Right lobe of liver (tissue), 6 donors: ENCODE data around the gene PDCD10. TPM values are rescaled to one million over a fixed set of nuclear protein-coding genes. Genes with fewer than 3 reads are reported as not detected.

ENCODE experiments used
- ATAC-seq, 4 donors: fragments of 200-7000 bp; cut with Tn5 transposase; one replicate each; pipeline ENCODE4 v1.9.1; 2020; ENCODE audit warnings: mild to moderate bottlenecking in 4 of 4, moderate library complexity in 4 of 4
- DNase-seq, 3 donors: peaks; one replicate each; pipeline ENCODE4 v3.0.0-alpha.2; 2020
- H3K27ac ChIP-seq, 3 donors: fragments of 200-600 bp; one replicate each; pipeline ENCODE4 v1.8.0; 2022
- H3K27me3 ChIP-seq, 2 donors: fragments of 200-600 bp; one replicate each; pipeline ENCODE4 v1.8.0; 2022
- H3K36me3 ChIP-seq, 4 donors: fragments of 200-600 bp; sonication (generic) in 1 of 4; one replicate each; pipeline versions ENCODE4 v1.5.1 to v1.8.0; 2017 to 2022; ENCODE audit warnings: control low read depth in 1 of 4
- H3K4me1 ChIP-seq, 4 donors: fragments of 200-600 bp; sonication (generic) in 1 of 4; one replicate each; pipeline versions ENCODE4 v1.5.1 to v1.8.0; 2017 to 2022; ENCODE audit warnings: control low read depth in 1 of 4
- H3K4me3 ChIP-seq, 3 donors: fragments of 200-600 bp; one replicate each; pipeline ENCODE4 v1.8.0; 2022
- H3K9me3 ChIP-seq, 4 donors: fragments of 200-600 bp; sonication (generic) in 1 of 4; one replicate each; pipeline versions ENCODE4 v1.5.1 to v1.8.0; 2017 to 2022; ENCODE audit warnings: control low read depth in 1 of 4
- POLR2A ChIP-seq: fragments of 450-650 bp; IDR thresholded peaks from one replicate; pipeline ENCODE4 v1.6.1; 2017; ENCODE audit warnings: antibody characterized with exemption, mild to moderate bottlenecking
- WGBS: methylation state at CpG from one replicate; pipeline ENCODE4 v1.1.6; 2018; ENCODE audit warnings: low coverage, low lambda C conversion rate; ENCODE audit not compliant: insufficient coverage; ENCODE audit errors: missing lambda C conversion rate; 5-methylcytosine and 5-hydroxymethylcytosine counted together
- intact Hi-C, 2 donors: fragments of 100-400 bp; cut with DNase I; formaldehyde crosslinking; loops; one replicate each; pipeline versions ENCODE4 v1.11.2 to v1.14.1; 2022
- total RNA-seq, 6 experiments: library from RNA; depleted of rRNA in 2 of 6; stranded (reverse); fragments of >200 nt in 2 of 6; fragmentation: NEBNext Ultra II Directional in 3 of 6; extraction: Animal tissue kit (Norgen Biotek cat#: 25700) in 3 of 6; gene quantifications; one replicate each; pipeline versions ENCODE4 v1.1.0 to v1.2.4, GENCODE V29; 2016 to 2023
- TF ChIP-seq, protein P1 (sequence below), 4 donors: fragments of 200-600 bp in 3 of 4; fragments of 450-650 bp in 1 of 4; IDR thresholded peaks; one replicate each; pipeline versions ENCODE4 v1.5.1 to v1.8.0; 2016 to 2022; ENCODE audit warnings: antibody characterized with exemption in 4 of 4, mild to moderate bottlenecking in 2 of 4
- donor health status: DM: no; HTN: yes; CAD: no.
- donor health status: DM: no; HTN: no; CAD: no.
- donor health status: DM: no; HTN: no; CAD: no.
- donor health status: DM: no; HTN: yes; CAD: no.
- donor health status: DM: no; HTN: yes; CAD: no.

The PDCD10 gene
- total RNA-seq, 6 experiments from 2014 or later = 12.9 to 39.1 (median 22.2) TPM

DNA sequence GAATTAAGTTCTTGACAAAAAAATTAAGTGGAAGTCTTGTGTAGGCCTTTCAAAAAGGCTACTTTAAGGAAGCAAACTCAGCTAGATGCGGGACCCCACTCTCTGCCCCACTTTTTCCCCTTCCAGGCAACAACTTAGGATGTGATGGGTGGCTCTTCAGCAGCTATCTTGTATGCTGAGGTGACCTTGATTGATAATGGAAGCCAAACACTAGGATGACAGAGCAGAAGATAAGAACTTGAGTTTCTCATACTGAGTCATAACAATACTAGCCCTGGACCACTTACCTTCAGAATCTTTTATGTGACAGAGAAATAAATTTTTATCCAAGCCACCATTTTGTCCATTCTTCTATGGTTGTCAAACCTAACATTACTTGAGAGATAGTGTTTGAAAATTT, 16.1 kb downstream of the PDCD10 start:
- intact Hi-C loops = no loop called here
- TF ChIP-seq, protein P1, sequence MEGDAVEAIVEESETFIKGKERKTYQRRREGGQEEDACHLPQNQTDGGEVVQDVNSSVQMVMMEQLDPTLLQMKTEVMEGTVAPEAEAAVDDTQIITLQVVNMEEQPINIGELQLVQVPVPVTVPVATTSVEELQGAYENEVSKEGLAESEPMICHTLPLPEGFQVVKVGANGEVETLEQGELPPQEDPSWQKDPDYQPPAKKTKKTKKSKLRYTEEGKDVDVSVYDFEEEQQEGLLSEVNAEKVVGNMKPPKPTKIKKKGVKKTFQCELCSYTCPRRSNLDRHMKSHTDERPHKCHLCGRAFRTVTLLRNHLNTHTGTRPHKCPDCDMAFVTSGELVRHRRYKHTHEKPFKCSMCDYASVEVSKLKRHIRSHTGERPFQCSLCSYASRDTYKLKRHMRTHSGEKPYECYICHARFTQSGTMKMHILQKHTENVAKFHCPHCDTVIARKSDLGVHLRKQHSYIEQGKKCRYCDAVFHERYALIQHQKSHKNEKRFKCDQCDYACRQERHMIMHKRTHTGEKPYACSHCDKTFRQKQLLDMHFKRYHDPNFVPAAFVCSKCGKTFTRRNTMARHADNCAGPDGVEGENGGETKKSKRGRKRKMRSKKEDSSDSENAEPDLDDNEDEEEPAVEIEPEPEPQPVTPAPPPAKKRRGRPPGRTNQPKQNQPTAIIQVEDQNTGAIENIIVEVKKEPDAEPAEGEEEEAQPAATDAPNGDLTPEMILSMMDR (IDR thresholded peaks at IDR 0.05) = no peak
- no peak for TF ChIP-seq POLR2A
- DNase-seq (no peak), ATAC-seq (no peak)
- 100% methylated on average over 1 of the region's 1 CpG for WGBS
- H3K9me3 ChIP-seq = no peaks in the 10 kb centered on the region
- H3K27ac ChIP-seq = no peak overlapping the region
- H3K27me3 ChIP-seq = no peaks in the 10 kb centered on the region
- no peak overlapping the region for H3K4me3 ChIP-seq
- H3K36me3 ChIP-seq = peaks cover 0 to 14% (median 3%) of the 10 kb centered on the region in 4 donors
- peaks cover 0 to 12% (median 0%) of the 10 kb centered on the region in 4 donors for H3K4me1 ChIP-seq

DNA sequence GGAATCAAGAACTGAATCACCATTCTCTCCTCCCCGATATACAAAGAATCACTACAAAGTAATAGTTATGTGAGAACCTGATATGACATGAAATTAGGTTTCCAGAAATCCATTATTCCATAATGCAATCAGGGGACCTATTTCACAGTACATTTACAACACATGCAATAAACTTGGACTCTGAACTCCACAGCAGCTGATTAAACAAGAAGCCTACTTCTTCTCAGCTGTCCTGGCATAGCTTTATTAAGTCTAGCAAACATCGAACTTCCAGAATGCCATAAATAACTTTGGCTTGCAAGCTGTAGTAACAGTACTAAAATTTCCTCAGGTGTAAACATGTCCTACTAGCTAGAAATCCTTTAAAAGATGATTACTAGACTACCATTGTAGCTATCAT, 17.8 kb downstream of the PDCD10 start:
- DNase-seq (no peak), ATAC-seq (peak; percentile 63 to 94 (median 82))
- Histone ChIP-seq H3K4me1 (peaks cover 0 to 12% (median 0%) of the 10 kb centered on the region in 4 donors), H3K4me3 (no peak overlapping the region), H3K27me3 (no peaks in the 10 kb centered on the region), H3K36me3 (peaks cover 0 to 14% (median 3%) of the 10 kb centered on the region in 4 donors), H3K9me3 (no peaks in the 10 kb centered on the region), H3K27ac (no peak overlapping the region)
- intact Hi-C loops = no loop called here
- TF ChIP-seq POLR2A = no peak
- TF ChIP-seq, protein P1 (IDR thresholded peaks at IDR 0.05) = no peak
- 46% methylated on average over 2 of the region's 2 CpGs for WGBS

DNA sequence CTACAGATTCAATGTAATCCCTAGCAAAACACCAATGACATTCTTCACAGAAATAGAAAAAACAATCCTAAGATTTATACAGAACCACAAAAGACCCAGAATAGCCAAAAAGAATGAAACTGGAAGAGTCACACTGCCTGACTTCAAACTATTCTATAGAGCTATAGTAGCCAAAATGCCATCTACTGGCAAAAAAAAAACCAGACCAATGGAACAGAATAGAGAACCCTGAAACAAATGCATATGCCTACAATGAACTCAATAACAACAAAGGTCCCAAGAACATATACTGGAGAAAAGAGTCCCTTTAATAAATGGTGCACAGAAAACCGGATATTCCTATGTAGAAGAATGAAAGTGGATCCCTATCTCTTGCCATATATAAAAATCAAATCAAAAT, 19.8 kb downstream of the PDCD10 start:
- no peak for DNase-seq
- TF ChIP-seq, protein P1 (IDR thresholded peaks at IDR 0.05) = no peak
- TF ChIP-seq POLR2A = no peak
- no peaks in the 10 kb centered on the region for H3K27me3 ChIP-seq
- no peak for ATAC-seq
- H3K27ac ChIP-seq = no peak overlapping the region
- H3K4me3 ChIP-seq = no peak overlapping the region
- peaks cover 0 to 20% (median 3%) of the 10 kb centered on the region in 4 donors for H3K36me3 ChIP-seq
- peaks cover 0 to 12% (median 0%) of the 10 kb centered on the region in 4 donors for H3K4me1 ChIP-seq
- H3K9me3 ChIP-seq = no peaks in the 10 kb centered on the region
- WGBS = 100% methylated on average over 1 of the region's 1 CpG
- intact Hi-C loops = no loop called here

DNA sequence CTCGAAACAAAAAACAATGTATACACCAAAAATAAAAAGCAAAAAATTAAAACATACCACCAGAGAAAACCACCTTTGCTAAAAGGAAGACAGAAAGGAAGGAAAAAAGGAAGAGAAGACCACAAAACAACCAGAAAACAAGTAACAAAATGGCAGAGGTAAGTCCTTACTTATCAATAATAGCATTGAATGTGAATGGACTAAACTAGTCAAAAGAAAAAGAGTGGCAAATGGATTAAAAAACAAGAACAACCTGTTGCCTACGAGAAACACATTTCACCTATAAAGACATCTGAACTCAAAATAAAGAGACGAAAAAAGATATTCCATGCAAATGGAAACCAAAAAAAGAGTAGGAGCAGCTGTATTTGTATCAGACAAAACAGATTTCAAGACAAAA, 22.2 kb downstream of the PDCD10 start:
- WGBS = 90% methylated on average over 3 of the region's 3 CpGs
- Histone ChIP-seq H3K9me3 (no peaks in the 10 kb centered on the region), H3K4me1 (peaks cover 0 to 5% (median 0%) of the 10 kb centered on the region in 4 donors), H3K4me3 (no peak overlapping the region), H3K36me3 (peaks cover 0 to 6% (median 0%) of the 10 kb centered on the region in 4 donors), H3K27me3 (no peaks in the 10 kb centered on the region), H3K27ac (no peak overlapping the region)
- DNase-seq (no peak), ATAC-seq (no peak)
- no peak for TF ChIP-seq POLR2A
- intact Hi-C loops = no loop called here

DNA sequence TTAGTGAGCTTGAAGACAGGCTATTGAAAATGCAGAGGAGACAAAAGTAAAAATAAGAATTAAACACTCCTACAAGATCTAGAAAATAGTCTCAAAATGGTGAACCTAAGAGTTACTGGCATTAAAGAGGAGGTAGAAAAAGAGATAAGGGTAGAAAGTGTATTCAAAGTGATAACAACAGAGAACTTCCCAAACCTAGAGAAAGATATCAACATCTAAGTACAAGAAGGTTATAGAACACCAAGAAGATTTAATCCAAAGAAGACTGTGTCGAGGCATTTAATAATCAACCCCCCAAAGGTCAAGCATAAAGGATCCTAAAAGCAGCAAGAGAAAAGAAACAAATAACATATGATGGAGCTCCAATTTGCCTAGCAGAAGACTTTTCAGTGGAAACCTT, 23.3 kb downstream of the PDCD10 start:
- no peak for DNase-seq
- TF ChIP-seq, protein P1 (IDR thresholded peaks at IDR 0.05) = no peak
- no peak for ATAC-seq
- peaks cover 0 to 7% (median 0%) of the 10 kb centered on the region in 4 donors for H3K36me3 ChIP-seq
- no peaks in the 10 kb centered on the region for H3K27me3 ChIP-seq
- intact Hi-C loops = no loop called here
- no peaks in the 10 kb centered on the region for H3K9me3 ChIP-seq
- no peak overlapping the region for H3K27ac ChIP-seq
- H3K4me3 ChIP-seq = no peak overlapping the region
- 100% methylated on average over 1 of the region's 1 CpG for WGBS
- no peaks in the 10 kb centered on the region for H3K4me1 ChIP-seq
